Upper lobe of left lung (tissue), 4 donors: Measurements from ENCODE around the gene CEP135.

Experiments used
- CTCF ChIP-seq, 6 experiments: fragments of 450-650 bp in 4 of 6; fragments of 200-600 bp in 2 of 6; sonication (generic) in 2 of 6; IDR thresholded peaks; one replicate each; pipeline ENCODE4 v1.5.1; 2016 to 2019; ENCODE audit warnings: antibody characterized with exemption in 6 of 6
- POLR2A ChIP-seq, 4 donors: fragments of 450-650 bp; IDR thresholded peaks; one replicate each; pipeline ENCODE4 v1.5.1; 2016 to 2017; ENCODE audit warnings: antibody characterized with exemption in 4 of 4, mild to moderate bottlenecking in 2 of 4

- TF ChIP-seq CTCF (IDR thresholded peaks at IDR 0.05): no peak
- TF ChIP-seq POLR2A (IDR thresholded peaks at IDR 0.05): no peak
Measured at GRCh38 chr4:55932511-55932910, 16.2 kb upstream of the CEP135 start.
